Stimulated activated naive CD8-positive, alpha-beta T cell treated with anti-CD3 and anti-CD28 coated beads, Interleukin-15, Interleukin-2, amounts not matched to agents 100 ng/mL and 50 ng/mL, for 24 hours (primary cell): Measurements from ENCODE around the gene C9orf78.
A peak's percentile ranks its signal among the peaks of the same experiment; 100 is the strongest.
"Not testable (repeated sequence)": the region's sequence is repeated elsewhere in the genome, so short reads cannot be mapped to it uniquely, and the experiment has no call there.

Source experiments
- H3K27ac Mint-ChIP-seq: one replicate; pipeline ENCODE4 v1.8.0; 2021; ENCODE audit warnings: mild to moderate bottlenecking, mixed read lengths
- H3K27me3 Mint-ChIP-seq: one replicate; pipeline ENCODE4 v1.8.0; 2021; ENCODE audit warnings: mixed read lengths
- H3K36me3 Mint-ChIP-seq: one replicate; pipeline ENCODE4 v1.8.0; 2021; ENCODE audit warnings: low read depth, mixed read lengths
- H3K4me1 Mint-ChIP-seq: one replicate; pipeline ENCODE4 v1.8.0; 2021; ENCODE audit warnings: low read depth, mixed read lengths
- H3K4me3 Mint-ChIP-seq: one replicate; pipeline ENCODE4 v1.8.0; 2021; ENCODE audit warnings: mild to moderate bottlenecking, mixed read lengths
- H3K9me3 Mint-ChIP-seq: one replicate; pipeline ENCODE4 v1.8.0; 2021; ENCODE audit warnings: mixed read lengths

C9orf78 gene

GRCh38 chr9:129785866-129786265 is 49.2 kb downstream of the C9orf78 start:
- Mint-ChIP-seq H3K27me3 (peaks cover 5% of the 10 kb centered on the region), H3K4me3 (no peak overlapping the region), H3K4me1 (peaks cover 14% of the 10 kb centered on the region), H3K36me3 (no peaks in the 10 kb centered on the region), H3K9me3 (no peaks in the 10 kb centered on the region), H3K27ac (no peak overlapping the region)

- H3K9me3 Mint-ChIP-seq, H3K27me3 Mint-ChIP-seq, H3K36me3 Mint-ChIP-seq, H3K4me3 Mint-ChIP-seq, H3K27ac Mint-ChIP-seq: not testable (repeated sequence)
- peaks cover 13% of the 10 kb centered on the region for H3K4me1 Mint-ChIP-seq
Observed at GRCh38 chr9:129784970-129785369, 50.1 kb downstream of the C9orf78 start.

- no peak overlapping the region for H3K4me3 Mint-ChIP-seq
- H3K4me1 Mint-ChIP-seq, result peaks cover 13% of the 10 kb centered on the region
- no peaks in the 10 kb centered on the region for H3K36me3 Mint-ChIP-seq
- peak overlapping the region; percentile 29 for H3K27ac Mint-ChIP-seq
- H3K27me3 Mint-ChIP-seq, result peaks cover 10% of the 10 kb centered on the region
- no peaks in the 10 kb centered on the region for H3K9me3 Mint-ChIP-seq
Observed at GRCh38 chr9:129783516-129784361, 51.3 kb downstream of the C9orf78 start.

DNA sequence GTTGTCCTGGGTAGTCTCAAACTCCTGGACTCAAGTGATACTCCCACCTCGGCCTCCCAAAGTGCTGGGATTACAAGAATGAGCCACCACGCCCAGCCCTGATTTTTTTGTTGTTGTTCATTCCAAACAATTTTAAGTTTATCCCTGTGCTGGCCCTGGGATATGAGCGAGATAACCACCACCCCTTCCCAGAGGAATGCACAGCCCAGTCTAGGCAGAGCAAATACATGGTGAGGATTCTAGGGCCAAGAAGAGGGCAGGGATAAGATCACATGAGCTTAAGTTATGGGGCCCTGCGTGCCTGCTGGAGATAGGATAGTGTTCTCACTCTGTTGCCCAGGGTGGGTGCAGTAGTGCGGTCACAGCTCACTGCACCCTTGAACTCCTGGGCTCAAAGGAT is 53.1 kb downstream of the C9orf78 start:
- peaks cover 24% of the 10 kb centered on the region for H3K4me1 Mint-ChIP-seq
- no peak overlapping the region for H3K27ac Mint-ChIP-seq
- peaks cover 10% of the 10 kb centered on the region for H3K27me3 Mint-ChIP-seq
- no peak overlapping the region for H3K4me3 Mint-ChIP-seq
- no peaks in the 10 kb centered on the region for H3K36me3 Mint-ChIP-seq
- H3K9me3 Mint-ChIP-seq, result no peaks in the 10 kb centered on the region

DNA sequence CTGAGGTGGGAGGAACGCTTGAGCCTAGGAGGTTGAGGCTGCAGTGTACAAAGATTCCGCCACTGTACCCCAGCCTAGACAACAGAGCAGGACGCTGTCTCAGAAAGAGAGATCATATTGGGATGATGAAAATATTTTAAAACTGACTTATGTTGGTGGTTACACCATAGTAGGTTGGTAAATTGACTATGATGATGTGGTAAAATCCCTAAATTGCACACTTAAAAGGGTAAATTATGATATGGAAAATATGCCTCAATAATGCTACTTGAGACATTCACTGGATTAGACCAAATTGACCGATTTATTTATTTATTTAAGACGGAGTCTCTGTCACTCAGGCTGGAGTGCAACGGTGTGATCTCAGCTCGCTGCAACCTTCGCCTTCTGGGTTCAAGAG is 53.9 kb downstream of the C9orf78 start:
- no peaks in the 10 kb centered on the region for H3K9me3 Mint-ChIP-seq
- H3K27me3 Mint-ChIP-seq, result peaks cover 10% of the 10 kb centered on the region
- H3K4me3 Mint-ChIP-seq, result no peak overlapping the region
- peaks cover 31% of the 10 kb centered on the region for H3K4me1 Mint-ChIP-seq
- H3K27ac Mint-ChIP-seq, result no peak overlapping the region
- H3K36me3 Mint-ChIP-seq, result no peaks in the 10 kb centered on the region

DNA sequence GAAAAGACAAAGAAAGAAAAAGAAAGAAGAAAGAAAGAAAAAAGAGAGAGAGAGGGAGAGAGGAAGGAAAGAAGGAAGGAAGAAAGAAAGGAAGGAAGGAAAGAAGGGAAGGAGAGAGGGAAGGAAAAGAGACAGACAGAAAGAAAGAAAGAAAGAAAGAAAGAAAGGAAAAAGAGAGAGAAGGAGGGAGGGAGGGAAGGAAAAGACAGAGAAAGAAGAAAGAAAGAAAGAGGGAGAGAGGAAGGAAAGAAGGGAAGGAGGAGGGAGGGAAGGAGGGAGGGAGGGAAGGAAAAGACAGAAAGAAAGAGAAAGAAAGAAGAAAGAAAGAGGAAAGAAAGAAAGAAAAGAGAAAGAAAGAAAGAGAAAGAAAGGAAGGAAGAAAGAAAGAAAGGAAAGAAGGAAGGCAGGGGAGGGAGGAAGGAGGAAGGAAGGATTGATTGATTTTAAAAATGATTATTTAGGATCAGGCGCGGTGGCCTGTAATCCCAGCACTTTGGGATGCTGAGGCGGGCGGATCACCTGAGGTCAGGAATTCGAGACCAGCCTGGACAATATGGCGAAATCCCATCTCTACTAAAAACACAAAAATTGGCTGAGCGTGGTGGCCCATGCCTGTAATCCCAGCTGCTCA is 55.4 kb downstream of the C9orf78 start:
- H3K27me3 Mint-ChIP-seq, result peaks cover 10% of the 10 kb centered on the region
- H3K9me3 Mint-ChIP-seq, result no peaks in the 10 kb centered on the region
- no peaks in the 10 kb centered on the region for H3K36me3 Mint-ChIP-seq
- no peak overlapping the region for H3K27ac Mint-ChIP-seq
- peaks cover 31% of the 10 kb centered on the region for H3K4me1 Mint-ChIP-seq
- H3K4me3 Mint-ChIP-seq, result no peak overlapping the region

- Mint-ChIP-seq H3K4me1 (peaks cover 27% of the 10 kb centered on the region), H3K27me3 (peaks cover 14% of the 10 kb centered on the region), H3K36me3 (no peaks in the 10 kb centered on the region), H3K27ac (no peak overlapping the region), H3K9me3 (no peaks in the 10 kb centered on the region), H3K4me3 (no peak overlapping the region)
Observed at GRCh38 chr9:129778469-129778868, 56.6 kb downstream of the C9orf78 start.

DNA sequence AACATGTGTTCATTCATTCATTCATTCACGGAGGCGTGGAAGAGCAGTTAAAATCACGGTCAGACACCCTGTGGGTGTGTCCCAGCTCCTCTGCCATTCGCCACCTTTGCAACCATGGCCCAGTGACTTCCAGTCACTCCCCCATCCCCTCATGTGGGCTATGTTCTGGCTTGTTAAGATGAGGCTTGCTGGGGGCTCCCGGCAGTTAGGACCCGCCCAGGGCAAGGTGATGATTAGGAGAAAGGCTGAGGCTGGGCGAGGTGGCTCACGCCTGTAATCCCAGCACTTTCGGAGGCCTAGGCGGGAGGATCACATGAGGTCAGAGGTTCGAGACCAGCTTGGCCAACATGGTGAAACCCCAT is 57.3 kb downstream of the C9orf78 start:
- H3K4me1 Mint-ChIP-seq, result peaks cover 27% of the 10 kb centered on the region
- H3K27me3 Mint-ChIP-seq, result peaks cover 17% of the 10 kb centered on the region
- peak overlapping the region; percentile 36 for H3K4me3 Mint-ChIP-seq
- no peaks in the 10 kb centered on the region for H3K36me3 Mint-ChIP-seq
- peak overlapping the region; percentile 19 for H3K27ac Mint-ChIP-seq
- H3K9me3 Mint-ChIP-seq, result no peaks in the 10 kb centered on the region
